SK-N-SH (cell line): ENCODE measurements around the gene LRMDA. TPM values are rescaled to one million over a fixed set of nuclear protein-coding genes. Genes with fewer than 3 reads are reported as not detected.
A peak's percentile ranks its signal among the peaks of the same experiment; 100 is the strongest.

Source experiments
- CTCF ChIA-PET: fragments of 300-600, 350-600 bp; formaldehyde crosslinking; extraction: SDS; loops from one replicate; lab custom pipeline; 2021; lab: Yijun Ruan, JAX
- POLR2A ChIA-PET: fragments of 350-600 bp; sonication (Branson Sonifier 250); formaldehyde crosslinking; extraction: SDS; loops from one replicate; lab custom pipeline; 2020; ENCODE audit warnings: antibody characterized with exemption, inconsistent platforms; lab: Yijun Ruan, JAX
- DNase-seq: peaks from one replicate; pipeline ENCODE4 v3.0.0; 2012
- H2AFZ ChIP-seq: fragments of 200-600 bp; sonication (generic); 2 replicates; pipeline ENCODE4 v1.8.1; 2016; ENCODE audit warnings: antibody characterized with exemption, mild to moderate bottlenecking, low read depth
- H3F3A ChIP-seq: fragments of 200-600 bp; sonication (generic); replicated peaks from 2 replicates; pipeline ENCODE3; 2016; ENCODE audit warnings: antibody characterized with exemption, mild to moderate bottlenecking; ENCODE audit not compliant: insufficient read depth
- H3K27ac ChIP-seq, 2 experiments: fragments of 200-500 bp in 1 of 2; fragments of 200-600 bp in 1 of 2; sonication (Bioruptor generic) in 1 of 2; sonication (generic), shearing (Covaris generic) in 1 of 2; 2 replicates each; pipeline versions ENCODE4 v1.5.1 to v1.6.1; 2014 to 2016; ENCODE audit warnings: low read depth in 2 of 2, inconsistent platforms in 1 of 2, low read length in 1 of 2, mild to moderate bottlenecking in 1 of 2, mixed read lengths in 1 of 2
- H3K27me3 ChIP-seq: fragments of 200-600 bp; sonication (generic), shearing (Covaris generic); 2 replicates; pipeline ENCODE4 v1.6.1; 2016; ENCODE audit warnings: mixed run types; ENCODE audit not compliant: insufficient read depth
- H3K36me3 ChIP-seq, 2 experiments: fragments of 200-500 bp in 1 of 2; fragments of 200-600 bp in 1 of 2; sonication (Bioruptor generic) in 1 of 2; sonication (generic) in 1 of 2; replicated peaks in 1 of 2; 2 replicates each; pipeline versions ENCODE3 to v1.5.1; 2014 to 2016; ENCODE audit warnings: low read length in 1 of 2, mild to moderate bottlenecking in 1 of 2; ENCODE audit not compliant: insufficient read depth in 2 of 2, control insufficient read depth in 1 of 2
- H3K4me1 ChIP-seq, 2 experiments: fragments of 200-500 bp in 1 of 2; fragments of 200-600 bp in 1 of 2; sonication (Bioruptor generic) in 1 of 2; sonication (generic), shearing (Covaris generic) in 1 of 2; 2 replicates each; pipeline versions ENCODE4 v1.5.1 to v1.6.1; 2014 to 2016; ENCODE audit warnings: low read depth in 1 of 2, low read length in 1 of 2, mixed run types in 1 of 2; ENCODE audit not compliant: insufficient read depth in 2 of 2, control insufficient read depth in 1 of 2
- H3K4me2 ChIP-seq: fragments of 200-600 bp; sonication (generic), shearing (Covaris generic); 2 replicates; pipeline ENCODE4 v1.6.1; 2017; ENCODE audit warnings: mixed run types
- H3K4me3 ChIP-seq, 2 experiments: fragments of 200-500 bp in 1 of 2; fragments of 200-600 bp in 1 of 2; sonication (Bioruptor generic) in 1 of 2; sonication (generic), shearing (Covaris generic) in 1 of 2; 2 replicates each; pipeline versions ENCODE4 v1.5.1 to v1.8.1; 2014 to 2016; ENCODE audit warnings: low read depth in 2 of 2, inconsistent platforms in 1 of 2, low read length in 1 of 2, mild to moderate bottlenecking in 1 of 2, mixed read lengths in 1 of 2, moderate library complexity in 1 of 2
- H3K79me2 ChIP-seq: fragments of 200-600 bp; sonication (generic); 2 replicates; pipeline ENCODE4 v1.8.1; 2017; ENCODE audit warnings: mild to moderate bottlenecking; ENCODE audit not compliant: insufficient read depth
- H3K9ac ChIP-seq: fragments of 200-600 bp; sonication (generic); 2 replicates; pipeline ENCODE4 v1.6.1; 2017; ENCODE audit warnings: mixed run types
- H3K9me2 ChIP-seq: fragments of 200-600 bp; sonication (generic); 2 replicates; pipeline ENCODE4 v1.6.1; 2017; ENCODE audit warnings: mixed run types
- H3K9me3 ChIP-seq: fragments of 200-600 bp; sonication (generic); 2 replicates; pipeline ENCODE4 v1.6.1; 2017; ENCODE audit warnings: mixed run types, mild to moderate bottlenecking, moderate library complexity
- H4K20me1 ChIP-seq: fragments of 200-600 bp; sonication (generic); 2 replicates; pipeline ENCODE4 v1.6.1; 2017; ENCODE audit warnings: mild to moderate bottlenecking, mixed run types; ENCODE audit not compliant: insufficient read depth
- CHD2 ChIP-seq: fragments of 150-350 bp; IDR thresholded peaks from 2 replicates; pipeline ENCODE4 v1.6.1; 2018; ENCODE audit warnings: low read length; ENCODE audit not compliant: partially characterized antibody
- ELF1 ChIP-seq: IDR thresholded peaks from 2 replicates; pipeline ENCODE4 v1.4.0; 2012
- EP300 ChIP-seq, 2 experiments: IDR thresholded peaks; 2 replicates each; pipeline versions ENCODE4 v1.4.0 to v1.6.1; 2012; ENCODE audit warnings: borderline replicate concordance in 1 of 2, low read depth in 1 of 2, low read length in 1 of 2
- FOSL2 ChIP-seq: IDR thresholded peaks from 2 replicates; pipeline ENCODE4 v1.4.0; 2012; ENCODE audit warnings: low read depth, mild to moderate bottlenecking, moderate library complexity, borderline replicate concordance
- FOXJ3 ChIP-seq: sonication (generic); formaldehyde crosslinking; IDR thresholded peaks from 2 replicates; pipeline ENCODE4 v1.5.1; 2020; ENCODE audit warnings: mild to moderate bottlenecking, missing genetic modification reagents
- FOXM1 ChIP-seq: IDR thresholded peaks from 2 replicates; pipeline ENCODE4 v1.4.0; 2012; ENCODE audit warnings: low read depth, mild to moderate bottlenecking
- GABPA ChIP-seq: IDR thresholded peaks from 2 replicates; pipeline ENCODE4 v1.4.0; 2012; ENCODE audit warnings: low read depth, mild to moderate bottlenecking
- GATA2 ChIP-seq: sonication (generic); formaldehyde crosslinking; IDR thresholded peaks from 2 replicates; pipeline ENCODE4 v1.5.0; 2020; ENCODE audit warnings: mild to moderate bottlenecking, missing genetic modification reagents
- POLR2AphosphoS5 ChIP-seq: IDR thresholded peaks from 2 replicates; pipeline ENCODE4 v1.6.1; 2012; ENCODE audit warnings: low read depth, low read length
- RAD21 ChIP-seq: IDR thresholded peaks from 2 replicates; pipeline ENCODE4 v1.6.1; 2012; ENCODE audit warnings: mild to moderate bottlenecking, low read length
- RCOR1 ChIP-seq: fragments of 150-350 bp; IDR thresholded peaks from 2 replicates; pipeline ENCODE4 v1.6.1; 2017; ENCODE audit warnings: antibody characterized with exemption, low read length
- RFX5 ChIP-seq: IDR thresholded peaks from 2 replicates; pipeline ENCODE4 v1.6.1; 2012; ENCODE audit warnings: mild to moderate bottlenecking, improper control_type of control experiment, low read length
- RXRA ChIP-seq: IDR thresholded peaks from 2 replicates; pipeline ENCODE4 v1.4.0; 2012; ENCODE audit warnings: low read depth, mild to moderate bottlenecking, borderline replicate concordance
- SIN3A ChIP-seq: IDR thresholded peaks from 2 replicates; pipeline ENCODE4 v1.6.1; 2012; ENCODE audit warnings: low read depth, mild to moderate bottlenecking, low read length, moderate library complexity, borderline replicate concordance
- SMC3 ChIP-seq: IDR thresholded peaks from 2 replicates; pipeline ENCODE4 v1.6.1; 2012; ENCODE audit warnings: low read depth, low read length, improper control_type of control experiment
- TCF12 ChIP-seq: IDR thresholded peaks from 2 replicates; pipeline ENCODE4 v1.4.0; 2012
- YY1 ChIP-seq: IDR thresholded peaks from 2 replicates; pipeline ENCODE4 v1.4.0; 2012; ENCODE audit warnings: low read depth, mild to moderate bottlenecking
- WGBS: methylation state at CpG from one replicate; pipeline ENCODE4 v1.1.6; 2017; ENCODE audit warnings: low lambda C conversion rate; 5-methylcytosine and 5-hydroxymethylcytosine counted together
- polyA plus RNA-seq, 3 experiments: library from polyadenylated mRNA; depleted of rRNA; stranded (reverse); fragments of >200 nt; gene quantifications; 2 replicates each; pipeline ENCODE4 v1.2.3, GENCODE V29; 2012
- TF ChIP-seq, protein P1 (sequence below): fragments of 150-350 bp; IDR thresholded peaks from 2 replicates; pipeline ENCODE4 v1.6.1; 2016; ENCODE audit warnings: mild to moderate bottlenecking, low read depth, low read length
- TF ChIP-seq, protein P2 (sequence below): IDR thresholded peaks from 2 replicates; pipeline ENCODE4 v1.4.0; 2012; ENCODE audit warnings: low read depth, borderline replicate concordance
- TF ChIP-seq, protein P3 (sequence below): IDR thresholded peaks from 2 replicates; pipeline ENCODE4 v1.4.0; 2012; ENCODE audit warnings: low read depth, borderline replicate concordance
- TF ChIP-seq, protein P4 (sequence below): fragments of 200-600 bp; sonication (generic); IDR thresholded peaks from 2 replicates; pipeline ENCODE4 v1.6.1; 2017; ENCODE audit warnings: antibody characterized with exemption, mild to moderate bottlenecking, moderate library complexity

Gene LRMDA
- polyA plus RNA-seq, 1 of the 3 experiments (the other 2 are of a cell fraction): 0.95 TPM

DNA sequence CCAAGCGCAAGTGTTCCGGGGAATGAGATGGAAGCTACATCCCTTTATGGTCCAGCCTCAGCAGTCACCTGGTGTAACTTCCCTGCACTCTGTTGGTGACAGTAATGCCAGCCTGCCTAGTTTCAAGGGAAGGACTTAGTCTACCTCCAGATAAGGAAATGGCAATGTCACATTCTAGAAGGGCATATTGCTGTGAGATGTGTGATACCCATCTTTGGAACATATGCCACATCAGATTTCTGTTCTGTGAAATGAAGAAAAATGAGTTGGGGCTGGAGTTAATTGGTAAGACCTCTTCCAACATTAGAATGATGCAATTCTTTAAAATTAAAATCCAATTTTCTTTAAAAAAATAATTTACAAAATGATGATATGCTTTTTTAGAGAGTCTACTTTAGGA, 212.0 kb downstream of the LRMDA start:
- H3K4me1 ChIP-seq: peaks cover 5 to 20% of the 10 kb centered on the region in 2 experiments; a peak in 2 of 4 replicates
- 94% methylated on average over 2 of the region's 2 CpGs for WGBS
- peaks cover 4% of the 10 kb centered on the region for H3F3A ChIP-seq
- no peaks in the 10 kb centered on the region for H3K79me2 ChIP-seq
- no peak overlapping the region for H3K4me2 ChIP-seq
- no peaks in the 10 kb centered on the region; the same call in 1 of the 2 replicates for H3K27me3 ChIP-seq
- H3K4me3 ChIP-seq: no peak overlapping the region
- no peak overlapping the region for H3K9ac ChIP-seq
- CTCF ChIA-PET: interaction anchor here (1.0 to 1.4 kb wide), 2 partner anchors 135 to 242 kb away, joined by 5 to 8 read pairs; partner anchors contain the start of gene ZNF503
- H3K9me2 ChIP-seq: no peaks in the 10 kb centered on the region
- H3K36me3 ChIP-seq: no peaks in the 10 kb centered on the region
- peak; percentile 40 for DNase-seq
- POLR2A ChIA-PET: interaction anchor here (0.6 to 1.7 kb wide), 3 partner anchors 15 to 379 kb away, joined by 3 to 16 read pairs (median 4); partner anchors contain the start of gene ZNF503
- TF ChIP-seq FOXJ3 (CRISPR knock-in tag) (0 out of 2 replicates have a peak, but pooled peaks have one; percentile 51), EP300 (IDR thresholded peaks at IDR 0.05; ENCODE audit: borderline replicate concordance in 1 of 2, low read depth in 1 of 2, low read length in 1 of 2) (peak in 1 of 2 experiments; percentile 89; a peak in 2 of 4 replicates), CHD2 (peak; percentile 40), RXRA (no peak), GATA2 (peak; percentile 96), RAD21 (peak; percentile 41), SIN3A (no peak), RCOR1 (peak; percentile 77), SMC3 (no peak)
- TF ChIP-seq, protein P1, sequence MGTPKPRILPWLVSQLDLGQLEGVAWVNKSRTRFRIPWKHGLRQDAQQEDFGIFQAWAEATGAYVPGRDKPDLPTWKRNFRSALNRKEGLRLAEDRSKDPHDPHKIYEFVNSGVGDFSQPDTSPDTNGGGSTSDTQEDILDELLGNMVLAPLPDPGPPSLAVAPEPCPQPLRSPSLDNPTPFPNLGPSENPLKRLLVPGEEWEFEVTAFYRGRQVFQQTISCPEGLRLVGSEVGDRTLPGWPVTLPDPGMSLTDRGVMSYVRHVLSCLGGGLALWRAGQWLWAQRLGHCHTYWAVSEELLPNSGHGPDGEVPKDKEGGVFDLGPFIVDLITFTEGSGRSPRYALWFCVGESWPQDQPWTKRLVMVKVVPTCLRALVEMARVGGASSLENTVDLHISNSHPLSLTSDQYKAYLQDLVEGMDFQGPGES: no peak
- H3K9me3 ChIP-seq: no peaks in the 10 kb centered on the region
- no peak overlapping the region for H2AFZ ChIP-seq
- no peaks in the 10 kb centered on the region for H4K20me1 ChIP-seq
- H3K27ac ChIP-seq: peak overlapping the region in 1 of 2 experiments; percentile 67; a peak in 1 of 4 replicates

DNA sequence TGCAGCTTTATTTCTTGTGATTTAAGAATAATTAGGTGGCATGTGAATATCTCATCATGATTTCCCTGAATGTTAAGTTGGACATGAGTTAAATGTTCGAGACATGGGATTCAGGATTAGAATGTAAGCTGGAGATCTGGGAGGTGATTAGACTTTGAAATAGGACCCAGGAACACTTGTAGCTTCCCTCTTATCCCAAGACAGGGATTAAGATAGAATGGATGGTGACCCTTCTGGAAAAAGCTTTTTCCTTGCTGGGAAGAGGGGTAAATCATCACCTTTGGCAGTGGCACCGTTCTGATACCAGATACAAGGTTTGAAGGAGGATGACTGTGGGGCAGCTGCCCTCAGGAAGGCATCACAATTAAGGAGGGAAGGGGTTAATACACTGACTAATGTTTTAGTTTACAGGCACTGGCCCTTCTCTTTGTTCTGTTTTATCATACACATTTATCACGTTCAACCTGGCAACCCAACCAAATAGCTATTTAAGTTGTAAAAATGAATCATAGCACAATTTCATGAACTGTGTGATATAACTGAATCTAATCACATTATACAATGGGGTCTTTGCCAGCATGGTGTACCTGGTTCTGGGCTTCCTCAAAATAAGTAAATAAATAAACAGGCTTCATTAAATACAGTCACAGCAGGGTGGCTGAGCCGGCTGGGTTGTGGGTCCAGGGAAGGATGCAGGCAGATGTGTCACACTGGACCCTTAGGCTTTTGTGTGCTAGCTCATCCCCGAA, 212.7 kb downstream of the LRMDA start:
- no peak overlapping the region for H3K4me2 ChIP-seq
- WGBS: 33% methylated on average over 5 of the region's 5 CpGs
- peak overlapping the region in 1 of 2 experiments; percentile 67; a peak in 2 of 4 replicates for H3K27ac ChIP-seq
- H3F3A ChIP-seq: peaks cover 4% of the 10 kb centered on the region
- H3K27me3 ChIP-seq: no peaks in the 10 kb centered on the region
- H4K20me1 ChIP-seq: no peaks in the 10 kb centered on the region
- H3K9ac ChIP-seq: no peak overlapping the region
- no peaks in the 10 kb centered on the region for H3K9me3 ChIP-seq
- H3K4me1 ChIP-seq: peaks cover 5 to 20% of the 10 kb centered on the region in 2 experiments; a peak in 2 of 4 replicates
- DNase-seq: peak; percentile 54
- no peaks in the 10 kb centered on the region for H3K79me2 ChIP-seq
- H3K9me2 ChIP-seq: no peaks in the 10 kb centered on the region
- H3K36me3 ChIP-seq: no peaks in the 10 kb centered on the region
- no peak overlapping the region for H2AFZ ChIP-seq
- ChIA-PET POLR2A (interaction anchor here (0.6 to 1.7 kb wide), 6 partner anchors 16 to 1327 kb away, joined by 3 to 16 read pairs (median 3); partner anchors contain the start of gene ZNF503), CTCF (interaction anchor here (0.8 to 2.1 kb wide), 7 partner anchors 18 to 393 kb away, joined by 3 to 8 read pairs (median 5); partner anchors contain the start of gene ZNF503)
- no peak overlapping the region for H3K4me3 ChIP-seq
- no peak for TF ChIP-seq YY1
- no peak for TF ChIP-seq RFX5
- TF ChIP-seq FOXM1: no peak
- peak; percentile 1; the same call in 1 of the 2 replicates for TF ChIP-seq RAD21
- no peak for TF ChIP-seq ELF1
- TF ChIP-seq, protein P2, sequence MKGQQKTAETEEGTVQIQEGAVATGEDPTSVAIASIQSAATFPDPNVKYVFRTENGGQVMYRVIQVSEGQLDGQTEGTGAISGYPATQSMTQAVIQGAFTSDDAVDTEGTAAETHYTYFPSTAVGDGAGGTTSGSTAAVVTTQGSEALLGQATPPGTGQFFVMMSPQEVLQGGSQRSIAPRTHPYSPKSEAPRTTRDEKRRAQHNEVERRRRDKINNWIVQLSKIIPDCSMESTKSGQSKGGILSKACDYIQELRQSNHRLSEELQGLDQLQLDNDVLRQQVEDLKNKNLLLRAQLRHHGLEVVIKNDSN: no peak
- TF ChIP-seq POLR2AphosphoS5: no peak
- TF ChIP-seq, protein P3, sequence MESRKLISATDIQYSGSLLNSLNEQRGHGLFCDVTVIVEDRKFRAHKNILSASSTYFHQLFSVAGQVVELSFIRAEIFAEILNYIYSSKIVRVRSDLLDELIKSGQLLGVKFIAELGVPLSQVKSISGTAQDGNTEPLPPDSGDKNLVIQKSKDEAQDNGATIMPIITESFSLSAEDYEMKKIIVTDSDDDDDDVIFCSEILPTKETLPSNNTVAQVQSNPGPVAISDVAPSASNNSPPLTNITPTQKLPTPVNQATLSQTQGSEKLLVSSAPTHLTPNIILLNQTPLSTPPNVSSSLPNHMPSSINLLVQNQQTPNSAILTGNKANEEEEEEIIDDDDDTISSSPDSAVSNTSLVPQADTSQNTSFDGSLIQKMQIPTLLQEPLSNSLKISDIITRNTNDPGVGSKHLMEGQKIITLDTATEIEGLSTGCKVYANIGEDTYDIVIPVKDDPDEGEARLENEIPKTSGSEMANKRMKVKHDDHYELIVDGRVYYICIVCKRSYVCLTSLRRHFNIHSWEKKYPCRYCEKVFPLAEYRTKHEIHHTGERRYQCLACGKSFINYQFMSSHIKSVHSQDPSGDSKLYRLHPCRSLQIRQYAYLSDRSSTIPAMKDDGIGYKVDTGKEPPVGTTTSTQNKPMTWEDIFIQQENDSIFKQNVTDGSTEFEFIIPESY: no peak
- TF ChIP-seq GABPA: no peak
- no peak for TF ChIP-seq FOSL2
- no peak for TF ChIP-seq TCF12
- TF ChIP-seq, protein P4, sequence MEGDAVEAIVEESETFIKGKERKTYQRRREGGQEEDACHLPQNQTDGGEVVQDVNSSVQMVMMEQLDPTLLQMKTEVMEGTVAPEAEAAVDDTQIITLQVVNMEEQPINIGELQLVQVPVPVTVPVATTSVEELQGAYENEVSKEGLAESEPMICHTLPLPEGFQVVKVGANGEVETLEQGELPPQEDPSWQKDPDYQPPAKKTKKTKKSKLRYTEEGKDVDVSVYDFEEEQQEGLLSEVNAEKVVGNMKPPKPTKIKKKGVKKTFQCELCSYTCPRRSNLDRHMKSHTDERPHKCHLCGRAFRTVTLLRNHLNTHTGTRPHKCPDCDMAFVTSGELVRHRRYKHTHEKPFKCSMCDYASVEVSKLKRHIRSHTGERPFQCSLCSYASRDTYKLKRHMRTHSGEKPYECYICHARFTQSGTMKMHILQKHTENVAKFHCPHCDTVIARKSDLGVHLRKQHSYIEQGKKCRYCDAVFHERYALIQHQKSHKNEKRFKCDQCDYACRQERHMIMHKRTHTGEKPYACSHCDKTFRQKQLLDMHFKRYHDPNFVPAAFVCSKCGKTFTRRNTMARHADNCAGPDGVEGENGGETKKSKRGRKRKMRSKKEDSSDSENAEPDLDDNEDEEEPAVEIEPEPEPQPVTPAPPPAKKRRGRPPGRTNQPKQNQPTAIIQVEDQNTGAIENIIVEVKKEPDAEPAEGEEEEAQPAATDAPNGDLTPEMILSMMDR: no peak
